ENCODE measurements around the gene MTFR2.

DNA sequence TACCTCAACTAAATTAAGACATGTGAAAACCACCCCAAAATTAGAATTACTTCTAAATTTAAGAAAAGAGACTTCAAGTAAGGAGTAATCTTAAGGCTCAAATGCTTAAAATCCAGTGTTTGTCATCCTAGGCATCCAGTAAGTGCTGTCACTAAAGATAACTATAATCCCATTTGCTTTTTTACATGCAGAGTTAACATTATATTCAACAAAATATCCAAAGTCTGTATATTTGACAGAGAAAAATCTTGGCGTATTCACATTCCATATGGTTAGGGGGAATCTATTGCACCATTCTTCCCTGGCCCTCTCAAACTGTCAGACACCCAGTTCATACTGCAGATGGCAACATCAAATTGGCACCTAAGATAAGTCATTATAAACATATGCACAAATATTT is 17.4 kb downstream of the MTFR2 start:
- TF ChIP-seq, protein P1, sequence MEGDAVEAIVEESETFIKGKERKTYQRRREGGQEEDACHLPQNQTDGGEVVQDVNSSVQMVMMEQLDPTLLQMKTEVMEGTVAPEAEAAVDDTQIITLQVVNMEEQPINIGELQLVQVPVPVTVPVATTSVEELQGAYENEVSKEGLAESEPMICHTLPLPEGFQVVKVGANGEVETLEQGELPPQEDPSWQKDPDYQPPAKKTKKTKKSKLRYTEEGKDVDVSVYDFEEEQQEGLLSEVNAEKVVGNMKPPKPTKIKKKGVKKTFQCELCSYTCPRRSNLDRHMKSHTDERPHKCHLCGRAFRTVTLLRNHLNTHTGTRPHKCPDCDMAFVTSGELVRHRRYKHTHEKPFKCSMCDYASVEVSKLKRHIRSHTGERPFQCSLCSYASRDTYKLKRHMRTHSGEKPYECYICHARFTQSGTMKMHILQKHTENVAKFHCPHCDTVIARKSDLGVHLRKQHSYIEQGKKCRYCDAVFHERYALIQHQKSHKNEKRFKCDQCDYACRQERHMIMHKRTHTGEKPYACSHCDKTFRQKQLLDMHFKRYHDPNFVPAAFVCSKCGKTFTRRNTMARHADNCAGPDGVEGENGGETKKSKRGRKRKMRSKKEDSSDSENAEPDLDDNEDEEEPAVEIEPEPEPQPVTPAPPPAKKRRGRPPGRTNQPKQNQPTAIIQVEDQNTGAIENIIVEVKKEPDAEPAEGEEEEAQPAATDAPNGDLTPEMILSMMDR (IDR thresholded peaks at IDR 0.05): no peak
- TF ChIP-seq POLR2A (IDR thresholded peaks at IDR 0.05): no peak
